Body of pancreas (tissue), 4 donors: ENCODE results near the gene IER5.

ENCODE experiments used
- CTCF ChIP-seq, 7 experiments: fragments of 450-650 bp in 4 of 7; fragments of 200-600 bp in 3 of 7; sonication (generic) in 3 of 7; IDR thresholded peaks; one replicate each; pipeline ENCODE4 v1.5.1; 2016 to 2019; ENCODE audit warnings: antibody characterized with exemption in 7 of 7
- POLR2A ChIP-seq, 3 donors: fragments of 450-650 bp; IDR thresholded peaks; one replicate each; pipeline ENCODE4 v1.6.1; 2016; ENCODE audit warnings: antibody characterized with exemption in 3 of 3, mild to moderate bottlenecking in 2 of 3

DNA sequence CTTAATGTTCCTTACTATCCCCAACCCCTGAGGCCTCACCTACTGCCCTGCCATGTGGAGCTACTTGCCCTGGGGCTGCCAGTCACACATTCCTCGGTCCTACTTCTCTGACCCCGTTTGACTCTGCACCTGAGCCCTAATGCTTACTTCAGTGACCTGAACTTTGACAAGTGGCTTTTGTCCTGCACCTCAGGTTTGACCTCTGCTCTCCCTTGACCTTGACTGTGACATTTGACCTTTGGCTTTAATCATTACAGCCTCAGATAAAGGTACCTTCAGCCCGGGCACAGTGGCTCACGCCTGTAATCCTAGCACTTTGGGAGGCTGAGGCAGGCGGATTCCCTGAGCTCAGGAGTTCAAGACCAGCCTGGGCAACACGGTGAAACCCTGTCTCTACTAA lies 31.9 kb upstream of the IER5 start:
- TF ChIP-seq CTCF (IDR thresholded peaks at IDR 0.05) (no peak), POLR2A (IDR thresholded peaks at IDR 0.05) (no peak)
